ENCODE data around the gene SMYD3.

The SMYD3 gene

GRCh38 chr1:246200738-246201137 lies 306.3 kb downstream of the SMYD3 start:
- no peak for DNase-seq

- no peak for DNase-seq
These were observed 306.9 kb downstream of the SMYD3 start for GRCh38 chr1:246200225-246200624.

DNA sequence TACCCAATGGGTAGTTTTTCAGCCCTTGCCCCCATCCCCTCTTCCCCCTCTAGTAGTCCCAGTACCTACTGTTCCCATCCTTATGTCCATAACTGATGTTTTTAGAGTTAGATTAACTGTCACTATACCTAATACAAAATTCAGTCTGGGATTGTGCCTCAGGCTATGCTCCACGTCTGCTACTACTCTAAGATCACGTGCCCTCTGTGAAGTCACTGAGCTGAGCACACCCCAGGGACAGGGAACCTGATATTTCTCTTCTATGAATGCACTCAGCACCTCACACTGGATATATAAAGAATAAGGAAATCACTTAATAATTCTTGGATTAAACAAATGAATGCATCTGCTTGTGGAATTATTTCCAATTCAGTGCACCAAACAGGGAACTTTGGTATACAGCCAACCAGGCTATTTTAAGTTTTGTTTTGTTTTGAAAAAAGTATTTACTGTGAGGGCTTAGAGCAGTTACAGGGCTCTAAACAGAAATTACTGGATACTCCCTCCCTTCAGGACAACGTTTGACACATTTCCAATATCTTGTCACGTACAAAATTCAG lies 307.9 kb downstream of the SMYD3 start:
- no peak for DNase-seq

- no peak for DNase-seq
These were observed 308.8 kb downstream of the SMYD3 start for GRCh38 chr1:246198115-246198816.

GRCh38 chr1:246197076-246197475 lies 310.0 kb downstream of the SMYD3 start:
- DNase-seq: no peak

DNA sequence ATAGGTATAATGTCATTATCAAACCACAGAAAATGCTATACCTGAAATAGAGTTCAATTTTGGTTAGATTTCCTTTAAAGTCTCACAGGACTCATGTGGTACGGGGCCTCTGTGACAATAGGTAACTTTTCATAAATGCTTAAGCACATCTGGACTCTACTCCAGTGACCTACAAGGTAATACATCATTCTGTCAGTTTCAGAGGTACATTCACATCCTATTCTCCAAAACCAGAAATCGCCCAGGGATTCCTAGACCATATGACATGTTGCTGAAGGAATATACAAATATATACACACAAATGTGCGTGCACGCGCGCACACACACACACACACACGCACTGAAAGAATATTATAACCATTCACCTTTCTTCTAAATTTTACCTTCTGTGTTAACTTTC lies 311.8 kb downstream of the SMYD3 start:
- DNase-seq: no peak

GRCh38 chr1:246193537-246193936 lies 313.5 kb downstream of the SMYD3 start:
- no peak for DNase-seq

DNA sequence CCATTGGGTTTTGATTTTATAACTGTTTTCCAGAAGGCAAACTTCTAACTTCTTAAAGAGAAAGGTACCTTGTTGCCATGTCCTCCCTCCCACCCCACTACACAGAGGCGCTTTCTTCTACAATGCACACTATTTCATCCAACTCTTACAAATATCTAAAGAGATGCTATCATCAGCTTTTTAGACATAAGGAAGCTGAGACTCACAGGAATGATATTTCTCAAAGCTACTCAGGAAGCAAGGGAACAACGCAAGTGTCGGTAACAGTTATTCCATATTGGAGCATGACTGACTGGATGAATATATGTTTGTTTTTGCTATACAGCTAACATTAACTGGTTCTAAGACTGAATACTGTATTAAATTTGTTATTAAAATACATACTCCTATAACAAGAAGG lies 318.0 kb downstream of the SMYD3 start:
- no peak for DNase-seq

DNA sequence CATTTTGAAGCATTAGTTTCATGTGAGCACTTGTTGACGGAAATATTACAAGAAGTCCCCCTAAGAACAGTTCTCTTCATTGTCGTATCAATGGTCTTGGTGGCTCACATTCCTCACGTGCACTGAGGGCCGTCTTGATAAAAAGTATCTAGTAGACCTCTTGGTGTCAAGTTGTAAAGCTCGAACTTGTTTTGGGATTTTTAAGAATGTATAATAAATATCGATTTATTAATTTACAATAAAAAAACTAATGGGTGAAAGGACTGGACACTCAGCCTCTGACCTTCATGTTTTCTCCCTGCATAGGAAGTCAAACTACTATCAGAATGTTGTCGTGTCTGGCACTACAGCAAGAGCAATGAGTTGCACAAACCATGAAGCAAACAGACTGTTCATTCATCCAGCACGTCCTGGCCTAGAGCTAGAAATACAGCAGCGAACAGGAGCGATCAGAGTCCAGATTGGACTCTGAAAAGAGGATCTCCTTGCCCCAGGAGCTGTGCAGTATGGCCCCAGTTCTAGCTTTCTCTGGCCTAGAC lies 319.2 kb downstream of the SMYD3 start:
- no peak for DNase-seq

DNA sequence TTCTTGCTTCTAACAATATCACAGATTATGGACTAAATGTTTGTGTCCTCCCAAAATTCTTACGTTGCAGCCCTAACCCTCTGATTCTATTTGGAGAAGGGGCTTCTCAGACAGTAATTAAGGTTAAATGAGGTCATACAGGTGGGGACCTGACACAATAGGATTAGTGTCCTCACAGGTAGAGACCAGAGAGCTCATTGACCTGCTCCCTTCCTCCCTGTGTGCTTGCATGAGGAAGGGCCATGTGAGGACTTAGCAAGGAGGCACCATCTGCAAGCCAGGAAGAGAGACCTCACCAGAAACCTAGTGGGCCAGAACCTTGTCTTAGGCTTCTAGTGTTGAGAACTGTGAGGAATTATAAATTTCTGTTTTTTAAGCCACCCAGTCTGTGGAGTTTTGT lies 322.6 kb downstream of the SMYD3 start:
- DNase-seq: no peak

- DNase-seq: no peak
These were observed 324.8 kb downstream of the SMYD3 start for GRCh38 chr1:246182149-246182851.

DNA sequence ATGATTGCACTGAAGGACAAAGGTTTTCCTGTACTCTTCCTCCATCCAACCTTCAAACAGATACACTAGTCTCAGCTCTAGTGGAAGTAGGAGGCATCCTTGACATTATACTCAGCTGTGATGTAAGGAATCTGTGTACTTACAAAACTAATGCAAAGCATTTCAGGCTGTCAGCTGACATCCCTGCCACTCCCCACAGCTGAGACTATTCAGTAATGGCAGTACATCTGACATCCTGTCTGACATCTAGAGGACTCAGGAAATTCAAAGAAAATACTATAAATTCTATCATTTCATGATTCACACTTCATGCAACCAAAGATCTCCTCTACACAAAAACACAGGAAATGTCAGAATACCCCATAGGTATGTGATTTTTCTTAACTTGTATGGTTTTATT lies 325.8 kb downstream of the SMYD3 start:
- DNase-seq: no peak

DNA sequence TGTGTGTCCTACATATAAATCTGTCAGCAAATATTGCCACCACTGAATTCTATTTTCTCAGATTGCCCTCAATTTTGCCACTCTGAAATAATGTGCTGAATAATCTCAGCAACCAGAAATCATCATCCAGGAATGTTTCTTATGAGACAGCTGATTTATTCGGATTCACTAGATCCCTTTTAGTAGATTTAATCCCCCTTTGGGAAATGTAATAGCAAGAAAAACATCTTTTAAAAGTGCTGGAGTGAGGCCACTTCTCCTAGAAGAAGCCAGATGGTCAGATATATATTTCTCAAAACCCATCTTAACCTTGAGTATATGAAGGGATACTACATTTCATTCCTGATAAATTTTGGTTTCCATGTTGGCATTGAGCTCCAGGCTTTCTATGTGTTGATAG lies 327.7 kb downstream of the SMYD3 start:
- no peak for DNase-seq

DNA sequence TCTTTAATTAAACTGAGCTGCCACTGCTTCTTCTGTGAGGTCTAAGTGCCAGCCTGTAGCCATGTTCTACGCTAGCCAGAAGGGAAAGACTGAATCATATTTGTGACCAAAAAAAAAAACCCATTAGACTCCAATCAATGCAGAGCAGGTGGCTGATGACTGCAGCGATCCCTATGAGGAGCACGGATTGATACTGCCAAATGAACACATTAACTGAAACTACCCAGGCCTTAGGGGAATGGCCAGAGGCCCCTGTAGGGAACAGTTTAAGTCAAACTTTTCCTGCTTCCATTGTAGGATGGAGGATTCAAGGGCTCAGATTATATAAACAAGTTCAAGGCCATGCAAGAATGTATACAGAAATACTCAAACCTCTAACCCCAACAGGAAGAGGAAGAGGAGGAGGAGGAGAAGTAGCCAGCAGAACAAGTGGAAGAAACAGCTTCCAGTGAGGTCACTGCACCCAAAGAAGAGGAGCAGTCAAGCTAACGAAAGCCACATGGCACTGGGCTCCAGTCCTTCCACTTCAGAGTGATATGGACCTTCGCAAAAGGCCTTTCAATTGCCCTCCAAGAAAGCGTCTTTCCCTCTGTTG lies 328.3 kb downstream of the SMYD3 start:
- DNase-seq: no peak

- no peak for DNase-seq
These were observed 330.7 kb downstream of the SMYD3 start for GRCh38 chr1:246176126-246177024.

- DNase-seq: no peak
These were observed 336.4 kb downstream of the SMYD3 start for GRCh38 chr1:246170574-246171261.

DNA sequence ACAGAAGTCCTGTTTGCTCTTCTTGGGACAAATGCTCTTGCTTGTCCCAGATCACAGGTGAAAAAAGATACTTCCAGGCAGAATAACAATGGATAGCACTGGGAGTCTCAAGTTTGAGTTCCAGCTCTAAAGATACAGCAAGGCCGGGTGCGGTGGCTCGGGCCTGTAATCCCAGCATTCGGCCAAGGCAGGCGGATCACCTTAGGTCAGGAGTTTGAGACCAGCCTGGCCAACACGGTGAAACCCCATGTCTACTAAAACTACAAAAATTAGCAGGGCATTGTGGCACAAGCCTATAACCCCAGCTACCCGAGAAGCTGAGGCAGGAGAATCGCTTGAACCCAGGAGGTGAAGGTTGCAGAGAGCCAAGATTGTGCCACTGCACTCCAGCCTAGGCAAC lies 337.6 kb downstream of the SMYD3 start:
- DNase-seq: no peak

GRCh38 chr1:246169019-246169418 lies 338.1 kb downstream of the SMYD3 start:
- DNase-seq: no peak

DNA sequence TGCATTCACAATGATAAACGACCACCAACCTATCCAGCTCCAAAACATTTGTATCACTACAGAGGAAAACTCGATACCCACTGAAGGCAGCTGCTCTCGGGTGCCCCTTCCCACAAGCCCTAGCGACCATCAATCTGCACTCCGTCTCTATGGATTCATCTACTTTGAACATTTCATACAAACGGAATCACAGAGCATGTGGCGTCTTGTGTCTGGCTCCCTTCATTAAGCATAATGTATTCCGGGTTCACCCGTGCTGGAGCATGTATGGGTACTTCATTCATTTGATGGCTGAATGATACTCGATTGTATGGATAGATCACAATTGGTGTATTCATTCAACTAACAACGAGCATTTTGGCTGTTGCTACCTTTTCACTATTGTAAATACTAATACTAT lies 340.2 kb downstream of the SMYD3 start:
- DNase-seq: no peak

- no peak for DNase-seq
These were observed 341.0 kb downstream of the SMYD3 start for GRCh38 chr1:246165826-246166709.

DNA sequence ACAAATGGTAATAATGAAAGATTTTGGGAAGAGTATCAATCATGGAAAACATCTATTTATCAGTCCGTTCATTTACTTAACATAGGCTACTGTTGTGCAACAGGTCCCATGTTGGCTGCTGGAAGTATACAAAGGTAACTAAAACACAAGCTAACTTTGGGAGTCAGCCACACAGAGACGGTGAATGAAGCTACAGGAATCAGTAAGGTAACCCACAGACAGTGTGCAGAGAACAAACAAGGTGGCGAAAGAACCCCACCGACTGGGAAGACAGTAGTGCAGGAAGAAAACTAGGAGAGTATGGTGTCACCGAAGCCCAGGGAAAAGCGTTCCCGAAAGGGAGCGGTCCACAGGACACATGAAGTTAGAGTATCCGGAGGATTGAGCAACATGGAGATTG lies 342.3 kb downstream of the SMYD3 start:
- DNase-seq: no peak

All from hippocampal formation (tissue), 2 donors.